ENCODE results near the gene MAS1L. TPM values are rescaled to one million over a fixed set of nuclear protein-coding genes. Genes with fewer than 3 reads are reported as not detected.

The MAS1L gene
- polyA plus RNA-seq, 2 of the 4 experiments (the other 2 are of a cell fraction) = not detected

- ATAC-seq (no peak), DNase-seq (ENCODE audit: low read depth in 1 of 2, low spot score in 1 of 2) (no peak)
- POLR2A ChIA-PET = no interaction called here
These were observed 36.9 kb upstream of the MAS1L start for GRCh38 chr6:29524444-29525310.

DNA sequence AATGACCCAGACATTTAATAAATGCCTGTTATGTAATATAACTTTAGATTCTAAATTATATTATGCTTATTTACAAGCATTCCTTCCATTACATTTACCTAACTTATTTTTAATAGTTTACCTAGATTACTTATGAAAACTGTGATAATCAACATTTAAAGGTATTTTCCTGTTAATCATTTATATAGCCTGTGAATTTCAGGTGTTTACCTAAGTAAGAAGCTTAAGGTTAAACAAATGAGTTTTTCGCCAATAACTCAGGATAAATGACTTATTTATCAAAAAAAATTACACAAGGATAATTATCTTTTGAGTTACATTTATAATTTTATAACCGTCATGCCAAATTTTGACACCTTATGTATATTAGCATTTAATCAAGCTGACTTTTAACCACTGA is 36.3 kb upstream of the MAS1L start:
- CTCF ChIA-PET = no interaction called here

More at GRCh38 chr6:29524444-29525310, 36.9 kb upstream of the MAS1L start:
- Histone ChIP-seq H3K4me1 (no peaks in the 10 kb centered on the region), H3K27ac (no peak overlapping the region), H3K4me3 (no peak overlapping the region), H3K4me2 (no peak overlapping the region), H3K9me3 (no peaks in the 10 kb centered on the region)
- FAIRE-seq = no peak
- CTCF ChIA-PET = interaction anchor here (1.3 kb wide), 1 partner anchor 8 kb away, joined by 5 read pairs; no protein-coding TSS in a partner anchor
- WGBS (ENCODE audit: missing lambda C conversion rate) = 15% methylated on average over 7 of the region's 7 CpGs
- no peak for TF ChIP-seq FOSB (CRISPR knock-in tag; IDR thresholded peaks at IDR 0.05)

More for the DNA sequence above, 36.3 kb upstream of the MAS1L start:
- no peak for ATAC-seq
- H3K4me2 ChIP-seq = no peak overlapping the region
- POLR2A ChIA-PET = no interaction called here
- 41% methylated on average over 2 of the region's 2 CpGs for WGBS (ENCODE audit: missing lambda C conversion rate)
- FAIRE-seq = no peak
- H3K4me1 ChIP-seq = no peaks in the 10 kb centered on the region
- H3K27ac ChIP-seq = no peak overlapping the region
- TF ChIP-seq RCOR1 (IDR thresholded peaks at IDR 0.05; ENCODE audit: low read depth, low read length) = no peak
- TF ChIP-seq ATOH8 (CRISPR knock-in tag; IDR thresholded peaks at IDR 0.05; ENCODE audit: low read depth) = no peak
- TF ChIP-seq JUNB (IDR thresholded peaks at IDR 0.05) = no peak
- TF ChIP-seq, protein P1, sequence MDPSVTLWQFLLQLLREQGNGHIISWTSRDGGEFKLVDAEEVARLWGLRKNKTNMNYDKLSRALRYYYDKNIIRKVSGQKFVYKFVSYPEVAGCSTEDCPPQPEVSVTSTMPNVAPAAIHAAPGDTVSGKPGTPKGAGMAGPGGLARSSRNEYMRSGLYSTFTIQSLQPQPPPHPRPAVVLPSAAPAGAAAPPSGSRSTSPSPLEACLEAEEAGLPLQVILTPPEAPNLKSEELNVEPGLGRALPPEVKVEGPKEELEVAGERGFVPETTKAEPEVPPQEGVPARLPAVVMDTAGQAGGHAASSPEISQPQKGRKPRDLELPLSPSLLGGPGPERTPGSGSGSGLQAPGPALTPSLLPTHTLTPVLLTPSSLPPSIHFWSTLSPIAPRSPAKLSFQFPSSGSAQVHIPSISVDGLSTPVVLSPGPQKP (IDR thresholded peaks at IDR 0.05; ENCODE audit: low read depth, low read length) = no peak
- no peak for TF ChIP-seq ZNF302 (CRISPR knock-in tag; IDR thresholded peaks at IDR 0.05)
- TF ChIP-seq MAX (IDR thresholded peaks at IDR 0.05) = no peak
- TF ChIP-seq ZFP36 (IDR thresholded peaks at IDR 0.05; ENCODE audit: borderline replicate concordance, partially characterized antibody) = no peak
- no peak for TF ChIP-seq CBX2 (IDR thresholded peaks at IDR 0.05; ENCODE audit: borderline replicate concordance, low read depth)
- TF ChIP-seq HMGXB4 (CRISPR knock-in tag; IDR thresholded peaks at IDR 0.05; ENCODE audit: borderline replicate concordance) = no peak
- no peak for TF ChIP-seq GATA3 (IDR thresholded peaks at IDR 0.05; ENCODE audit: borderline replicate concordance)
- no peak for TF ChIP-seq MAZ (IDR thresholded peaks at IDR 0.05; ENCODE audit: borderline replicate concordance, low read depth, low read length)
- TF ChIP-seq NPAS2 (CRISPR knock-in tag; IDR thresholded peaks at IDR 0.05; ENCODE audit: borderline replicate concordance) = no peak
- no peak for TF ChIP-seq E2F6 (IDR thresholded peaks at IDR 0.05; ENCODE audit: borderline replicate concordance, low read depth)
- no peak for TF ChIP-seq MYC (IDR thresholded peaks at IDR 0.05; ENCODE audit: borderline replicate concordance, low read length)
- no peak for TF ChIP-seq KDM5A (IDR thresholded peaks at IDR 0.05)
- TF ChIP-seq MAFK (IDR thresholded peaks at IDR 0.05; ENCODE audit: partially characterized antibody) = no peak
- no peak for TF ChIP-seq RFX5 (IDR thresholded peaks at IDR 0.05)
- no peak for TF ChIP-seq TFCP2L1 (CRISPR knock-in tag; IDR thresholded peaks at IDR 0.05)
- TF ChIP-seq, protein P2, sequence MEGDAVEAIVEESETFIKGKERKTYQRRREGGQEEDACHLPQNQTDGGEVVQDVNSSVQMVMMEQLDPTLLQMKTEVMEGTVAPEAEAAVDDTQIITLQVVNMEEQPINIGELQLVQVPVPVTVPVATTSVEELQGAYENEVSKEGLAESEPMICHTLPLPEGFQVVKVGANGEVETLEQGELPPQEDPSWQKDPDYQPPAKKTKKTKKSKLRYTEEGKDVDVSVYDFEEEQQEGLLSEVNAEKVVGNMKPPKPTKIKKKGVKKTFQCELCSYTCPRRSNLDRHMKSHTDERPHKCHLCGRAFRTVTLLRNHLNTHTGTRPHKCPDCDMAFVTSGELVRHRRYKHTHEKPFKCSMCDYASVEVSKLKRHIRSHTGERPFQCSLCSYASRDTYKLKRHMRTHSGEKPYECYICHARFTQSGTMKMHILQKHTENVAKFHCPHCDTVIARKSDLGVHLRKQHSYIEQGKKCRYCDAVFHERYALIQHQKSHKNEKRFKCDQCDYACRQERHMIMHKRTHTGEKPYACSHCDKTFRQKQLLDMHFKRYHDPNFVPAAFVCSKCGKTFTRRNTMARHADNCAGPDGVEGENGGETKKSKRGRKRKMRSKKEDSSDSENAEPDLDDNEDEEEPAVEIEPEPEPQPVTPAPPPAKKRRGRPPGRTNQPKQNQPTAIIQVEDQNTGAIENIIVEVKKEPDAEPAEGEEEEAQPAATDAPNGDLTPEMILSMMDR (IDR thresholded peaks at IDR 0.05) = no peak
- TF ChIP-seq EHMT2 (IDR thresholded peaks at IDR 0.05; ENCODE audit: low read depth) = no peak
- DNase-seq (ENCODE audit: low read depth in 1 of 2, low spot score in 1 of 2) = no peak
- H3K4me3 ChIP-seq = no peak overlapping the region
- no peaks in the 10 kb centered on the region for H3K9me3 ChIP-seq

All from A549 (cell line).